DMS153 (cell line): ENCODE data around the gene THUMPD1.
"Not testable (repeated sequence)": the region's sequence is repeated elsewhere in the genome, so short reads cannot be mapped to it uniquely, and the experiment has no call there.

Experiments
- DNase-seq: peaks from one replicate; lab custom pipeline; 2025; lab: John Stamatoyannopoulos, UW

THUMPD1 gene

DNA sequence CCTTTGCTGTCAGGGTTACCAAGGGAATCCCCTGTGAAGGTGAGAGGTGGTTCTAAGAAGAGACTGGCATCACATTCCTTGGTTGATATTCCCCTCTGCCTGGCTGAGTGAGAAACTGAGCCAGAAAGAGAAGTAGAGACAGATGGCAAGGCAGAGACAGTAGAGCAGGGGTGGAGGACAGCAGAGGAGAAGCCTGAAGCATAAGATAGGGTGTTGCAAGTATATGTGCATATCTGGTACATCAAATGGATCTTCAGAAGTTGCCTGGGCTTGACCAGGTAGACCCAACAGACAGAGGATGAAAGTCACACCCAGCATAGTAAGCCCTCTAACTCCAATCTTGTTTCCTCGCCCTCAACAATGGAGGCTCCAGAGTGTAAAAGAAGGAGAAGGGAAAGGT, 7.9 kb upstream of the THUMPD1 start:
- no peak for DNase-seq

DNA sequence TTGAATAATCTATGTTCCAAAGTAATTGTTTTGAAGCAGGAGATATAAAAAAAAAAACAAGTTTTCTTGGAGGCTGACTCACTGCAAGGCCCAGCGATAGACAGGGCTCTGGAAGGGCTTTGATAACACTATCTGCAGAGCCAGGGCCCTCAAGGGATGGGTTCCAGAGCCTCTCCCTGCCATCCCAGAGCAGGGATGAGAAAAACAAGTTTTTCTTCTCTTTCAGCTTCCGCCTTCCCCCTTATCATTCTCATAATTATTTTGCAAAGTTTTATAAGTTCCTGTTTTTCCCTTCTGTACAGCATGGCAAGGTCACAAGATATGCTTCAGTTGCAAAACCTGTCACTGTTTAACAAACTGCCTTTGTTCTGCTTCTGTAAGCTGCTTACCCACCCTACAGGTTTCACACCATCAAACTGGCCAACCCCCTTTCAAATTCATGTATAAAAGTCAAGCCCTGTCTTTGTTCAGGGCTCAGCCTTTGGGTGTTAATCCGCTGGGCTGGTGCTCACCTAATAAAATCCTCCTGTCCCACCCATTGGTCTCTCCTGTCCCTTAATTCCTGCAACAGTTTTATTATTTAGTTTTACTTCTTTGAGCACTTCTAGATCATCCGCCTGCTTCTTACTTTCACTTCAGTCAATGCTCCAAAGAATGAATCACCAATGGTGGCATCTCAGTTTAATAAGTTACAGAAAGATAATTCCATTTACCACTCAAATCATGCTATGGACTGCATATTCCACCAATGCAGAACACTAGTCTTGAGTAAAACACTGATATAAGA, 5.6 kb upstream of the THUMPD1 start:
- DNase-seq = no peak

DNA sequence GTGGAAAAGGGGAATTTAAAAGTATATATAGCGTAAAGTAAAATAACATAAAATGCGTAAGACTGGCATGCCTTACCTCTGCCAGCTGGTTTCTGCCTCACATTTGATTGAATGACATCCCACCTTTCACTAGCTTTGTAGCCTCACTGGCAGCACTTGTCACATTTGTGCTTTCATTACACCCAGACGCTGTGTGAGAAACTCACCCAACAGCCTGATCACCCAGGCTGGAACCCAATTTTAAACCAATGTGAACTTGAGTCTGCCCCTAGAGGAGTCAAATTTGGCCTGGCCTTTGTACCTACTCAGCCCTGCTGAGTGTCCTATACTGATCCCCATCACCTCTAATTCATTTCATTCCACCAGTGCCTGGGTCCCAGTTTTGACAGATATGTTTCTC, 4.8 kb upstream of the THUMPD1 start:
- DNase-seq = no peak

DNA sequence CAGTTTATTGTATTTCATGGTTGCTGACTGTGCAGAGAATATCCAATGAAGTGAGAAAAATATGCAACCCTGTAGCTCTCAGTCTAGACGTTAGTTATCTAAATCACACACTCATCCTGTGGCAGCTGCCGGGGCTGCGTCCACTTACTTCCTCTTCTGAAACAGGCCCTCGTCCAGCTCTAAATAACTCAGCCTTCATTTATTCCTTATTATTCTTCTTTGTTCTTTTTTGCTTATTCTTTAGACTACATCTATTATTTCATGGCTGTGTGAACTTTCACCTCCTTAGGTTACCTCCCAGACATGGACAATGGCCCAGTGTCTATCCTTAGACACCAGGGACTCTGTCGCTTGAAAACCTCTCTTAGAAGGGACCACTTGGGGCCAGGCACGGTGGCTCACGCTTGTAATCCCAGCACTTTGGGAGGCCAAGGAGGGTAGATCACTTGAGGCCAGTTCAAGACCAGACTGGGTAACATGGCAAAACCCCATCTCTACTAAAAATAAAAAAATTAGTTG, 3.4 kb upstream of the THUMPD1 start:
- DNase-seq = no peak

DNA sequence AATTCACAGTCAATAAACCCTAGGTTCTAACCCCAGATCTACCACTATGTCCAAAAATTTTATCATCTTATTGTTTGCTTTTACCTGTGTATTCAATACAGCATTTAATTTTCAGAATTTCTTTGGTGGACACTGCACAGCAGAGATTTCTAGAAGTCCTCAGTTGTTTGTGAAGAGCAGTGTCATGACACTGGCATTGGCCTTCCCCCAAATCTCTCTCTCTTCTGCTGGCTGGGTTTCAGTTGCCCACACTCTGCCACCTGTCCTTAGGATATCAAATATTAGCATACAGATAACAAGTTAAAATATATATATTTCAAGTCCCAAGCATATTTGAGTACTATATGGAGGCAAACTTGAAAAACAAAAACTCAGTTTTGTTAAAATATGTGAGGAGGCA, 2.0 kb upstream of the THUMPD1 start:
- no peak for DNase-seq

DNA sequence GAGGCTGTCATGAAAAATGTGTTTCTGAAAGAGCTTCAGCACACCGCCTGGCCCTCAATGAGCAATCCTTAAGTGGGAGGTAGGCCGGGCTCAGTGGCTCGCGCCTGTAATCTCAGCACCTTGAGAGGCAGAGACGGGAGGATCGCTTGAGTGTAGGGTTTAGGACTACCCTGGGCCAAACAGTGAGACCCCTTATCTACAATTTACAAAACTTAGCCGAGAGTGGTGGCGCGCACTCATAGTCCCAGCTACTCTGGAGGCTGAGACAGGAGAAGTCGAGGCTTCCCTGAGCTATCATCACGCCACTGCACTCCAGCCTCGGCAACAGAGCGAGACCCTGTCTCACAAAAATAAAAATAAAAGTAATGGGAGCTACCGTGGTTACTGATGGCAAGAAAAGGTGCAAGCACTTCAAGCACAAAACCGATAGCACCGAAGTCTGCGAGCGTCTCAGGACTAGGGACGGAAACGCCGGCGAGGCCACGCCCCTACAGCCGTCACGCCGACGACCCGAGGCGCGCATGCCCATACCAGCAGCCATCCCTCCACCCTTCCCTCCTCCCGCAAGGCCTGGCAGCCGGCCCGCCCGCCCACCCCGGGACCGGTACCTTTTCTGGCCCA, 607 bp downstream of the THUMPD1 start:
- peak; percentile 28 for DNase-seq

DNA sequence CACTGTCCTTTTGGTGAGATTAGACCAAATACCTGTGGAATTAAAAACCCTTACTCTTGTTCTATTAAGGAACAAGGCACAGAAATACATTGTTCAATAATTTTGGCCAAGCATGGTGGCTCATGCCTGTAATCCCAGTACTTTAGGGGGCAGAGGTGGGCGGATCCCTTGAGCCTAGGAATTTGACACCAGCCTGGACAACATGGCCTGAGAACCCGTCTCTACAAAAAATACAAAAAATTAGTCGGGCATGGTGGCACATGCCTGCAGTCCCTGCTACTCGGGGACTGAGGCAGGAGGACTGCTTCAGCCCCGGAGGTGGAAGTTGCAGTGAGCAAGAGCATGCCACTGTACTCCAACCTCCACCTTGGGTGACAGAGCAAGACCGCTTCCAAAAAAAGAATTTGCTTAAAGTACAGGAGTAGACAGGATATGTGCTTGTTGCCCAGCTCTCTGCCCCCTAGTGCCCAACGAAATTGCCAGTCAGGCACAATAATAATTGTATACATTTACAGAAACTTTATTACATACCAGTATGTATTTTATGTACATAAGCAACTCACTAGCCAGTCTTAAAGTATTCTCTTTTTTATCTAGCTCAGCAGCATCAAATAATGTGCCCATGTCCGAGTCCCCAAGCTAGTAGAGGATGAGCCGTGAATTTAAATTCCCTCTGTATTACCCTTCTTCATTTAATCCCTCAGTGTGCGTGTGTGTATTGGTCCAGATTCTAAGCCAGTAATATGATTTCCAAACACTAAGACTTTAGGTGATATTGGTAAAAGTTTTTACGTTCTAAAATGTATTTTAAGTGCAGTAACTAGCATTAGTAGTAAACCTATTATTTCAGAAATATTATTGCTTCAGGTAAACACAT, 1.4 kb downstream of the THUMPD1 start:
- DNase-seq = no peak

DNA sequence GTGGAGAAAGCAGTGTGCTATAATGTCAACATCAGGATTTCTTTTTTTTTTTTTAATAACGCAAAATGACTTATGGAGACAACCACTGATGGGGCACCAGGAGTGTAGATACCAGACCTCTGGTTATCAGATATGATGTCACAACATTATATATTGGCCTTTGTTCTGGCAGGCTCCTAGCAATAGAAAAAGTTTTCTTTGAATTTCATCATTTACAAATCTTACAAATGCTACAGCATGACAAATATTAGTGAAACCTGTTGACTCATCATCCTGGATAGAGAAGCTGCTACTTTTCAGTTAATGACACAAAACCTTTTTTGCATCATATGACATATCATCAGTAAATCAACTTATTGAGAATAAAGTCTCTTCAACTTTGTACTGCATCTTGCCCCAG, 6.1 kb downstream of the THUMPD1 start:
- DNase-seq = no peak

DNA sequence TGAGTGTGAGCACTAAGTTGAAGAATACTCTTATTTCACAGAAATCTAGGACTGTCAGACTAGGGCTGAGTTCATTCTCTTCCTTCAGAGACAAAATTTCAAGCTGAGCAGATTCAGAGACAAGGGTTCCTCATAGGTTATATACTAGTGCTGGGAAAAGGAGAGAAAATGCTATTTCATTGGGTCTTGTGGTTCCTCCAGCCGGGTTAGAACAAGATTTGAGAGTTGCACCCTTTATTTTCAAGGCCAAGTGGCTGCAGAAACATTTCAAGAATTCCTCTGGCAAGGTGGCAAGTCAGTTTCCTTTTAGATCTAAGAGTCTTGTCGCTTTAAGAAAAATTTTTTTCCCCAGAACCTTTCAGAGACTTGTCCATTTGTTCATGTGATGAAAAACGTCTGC, 6.8 kb downstream of the THUMPD1 start:
- no peak for DNase-seq

DNA sequence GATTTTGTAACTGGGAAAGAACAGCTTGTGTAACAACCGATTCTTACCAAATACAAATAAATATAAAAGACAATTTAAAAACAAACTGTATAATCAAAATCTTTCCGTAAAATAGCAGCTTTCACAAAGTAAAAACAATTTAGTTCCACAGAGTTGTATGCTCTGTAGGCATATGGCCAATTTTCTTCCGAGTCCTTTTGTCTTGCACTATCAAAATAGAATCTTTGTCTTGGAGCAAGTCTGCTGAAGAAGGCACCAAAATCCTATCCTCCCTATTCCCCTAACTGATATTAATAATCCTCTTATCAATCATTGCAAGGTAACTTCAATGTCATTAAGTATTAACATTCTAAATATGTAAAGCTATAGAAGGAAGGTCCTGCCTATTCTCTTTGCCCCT, 7.6 kb downstream of the THUMPD1 start:
- no peak for DNase-seq

DNA sequence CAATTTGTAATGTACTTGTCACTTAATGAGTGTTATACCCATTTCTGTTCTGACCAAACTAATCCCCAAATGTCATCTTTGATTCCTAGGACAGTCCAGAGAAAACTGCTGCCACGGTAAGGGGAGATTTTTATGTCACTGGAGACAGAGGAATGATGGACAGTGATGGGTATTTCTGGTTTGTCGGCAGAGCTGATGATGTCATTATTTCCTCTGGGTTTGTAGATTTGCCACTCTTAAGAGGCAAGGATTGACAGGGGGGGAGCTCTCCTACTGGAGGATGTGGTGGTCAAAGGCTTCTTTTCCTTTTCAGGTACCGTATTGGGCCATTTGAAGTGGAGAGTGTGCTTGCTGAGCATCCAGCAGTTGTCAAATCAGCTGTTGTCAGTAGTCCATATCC, 12.5 kb downstream of the THUMPD1 start:
- no peak for DNase-seq

DNA sequence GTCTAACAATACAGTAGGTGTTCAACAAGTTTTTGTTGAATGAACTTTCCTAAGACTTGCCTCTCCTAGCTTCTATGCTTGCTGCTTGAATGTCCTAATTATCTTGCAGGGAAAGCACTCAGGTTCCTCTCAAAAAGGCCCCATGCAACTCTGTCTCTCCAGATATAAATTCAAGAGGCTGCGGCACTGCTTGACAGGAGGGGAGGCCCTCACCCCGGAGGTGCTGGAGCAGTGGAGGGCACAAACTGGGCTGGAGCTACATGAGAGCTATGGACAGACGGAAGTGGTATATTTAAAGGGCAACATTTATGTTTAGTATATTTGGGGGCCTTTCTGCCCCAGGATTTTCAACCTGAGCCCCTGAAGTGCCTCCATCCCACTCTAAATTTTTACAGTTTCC, 14.4 kb downstream of the THUMPD1 start:
- no peak for DNase-seq

DNA sequence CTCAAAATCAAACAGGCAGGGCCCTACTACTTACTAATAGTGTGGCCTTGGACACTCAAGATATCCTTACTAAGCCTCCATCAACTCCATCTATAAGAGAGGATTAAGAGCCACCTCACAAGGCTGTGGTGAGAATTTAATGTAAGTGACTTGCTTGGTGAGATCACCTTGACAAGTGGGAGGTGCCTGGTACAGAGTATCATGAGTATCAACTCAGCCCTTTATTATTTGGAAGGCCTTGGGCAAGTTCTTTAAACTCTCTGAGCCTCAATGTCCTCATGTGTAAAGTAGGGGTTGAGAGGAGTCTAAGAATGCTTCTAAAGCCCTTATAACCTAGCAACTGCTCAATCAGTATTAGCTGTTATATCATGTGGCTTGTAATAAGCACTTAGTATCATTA, 15.0 kb downstream of the THUMPD1 start:
- DNase-seq = no peak

DNA sequence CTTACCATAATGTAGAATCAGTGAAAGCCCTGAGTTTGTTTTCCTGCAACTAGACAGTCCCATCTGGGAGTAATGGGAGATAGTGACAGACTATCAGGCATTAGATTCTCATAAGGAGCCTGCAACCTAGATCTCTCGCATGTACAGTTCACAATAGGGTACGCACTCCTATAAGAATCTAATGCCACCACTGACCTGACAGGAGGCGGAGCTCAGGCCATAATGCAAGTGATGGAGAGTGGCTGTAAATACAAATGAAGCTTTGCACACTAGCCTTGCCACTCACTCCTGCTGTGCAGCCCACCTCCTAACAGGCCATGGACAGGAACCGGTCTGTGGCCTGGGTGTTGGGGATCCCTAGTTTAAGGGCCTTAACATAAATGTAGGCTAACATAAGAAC, 21.4 kb downstream of the THUMPD1 start:
- DNase-seq = no peak

DNA sequence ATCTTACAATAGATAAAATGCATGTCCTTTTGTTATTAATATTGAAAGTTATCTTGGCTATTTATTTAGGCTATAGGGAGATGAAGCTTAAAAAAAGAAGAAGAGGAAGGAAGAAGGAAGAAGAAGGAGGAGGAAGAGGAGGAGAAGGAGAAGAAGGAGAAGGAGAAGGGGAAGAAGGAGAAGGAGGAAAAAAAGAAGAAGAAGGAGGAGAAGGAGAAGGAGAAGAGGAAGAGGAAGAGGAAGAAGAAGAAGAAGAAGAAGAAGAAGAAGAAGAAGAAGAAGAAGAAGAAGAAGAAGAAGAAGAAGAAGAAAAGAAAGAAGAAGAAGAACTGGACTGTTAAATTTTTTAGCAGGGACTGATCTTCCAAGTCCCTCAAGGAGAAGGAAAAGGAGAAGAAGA, 23.9 kb downstream of the THUMPD1 start:
- DNase-seq = not testable (repeated sequence)

DNA sequence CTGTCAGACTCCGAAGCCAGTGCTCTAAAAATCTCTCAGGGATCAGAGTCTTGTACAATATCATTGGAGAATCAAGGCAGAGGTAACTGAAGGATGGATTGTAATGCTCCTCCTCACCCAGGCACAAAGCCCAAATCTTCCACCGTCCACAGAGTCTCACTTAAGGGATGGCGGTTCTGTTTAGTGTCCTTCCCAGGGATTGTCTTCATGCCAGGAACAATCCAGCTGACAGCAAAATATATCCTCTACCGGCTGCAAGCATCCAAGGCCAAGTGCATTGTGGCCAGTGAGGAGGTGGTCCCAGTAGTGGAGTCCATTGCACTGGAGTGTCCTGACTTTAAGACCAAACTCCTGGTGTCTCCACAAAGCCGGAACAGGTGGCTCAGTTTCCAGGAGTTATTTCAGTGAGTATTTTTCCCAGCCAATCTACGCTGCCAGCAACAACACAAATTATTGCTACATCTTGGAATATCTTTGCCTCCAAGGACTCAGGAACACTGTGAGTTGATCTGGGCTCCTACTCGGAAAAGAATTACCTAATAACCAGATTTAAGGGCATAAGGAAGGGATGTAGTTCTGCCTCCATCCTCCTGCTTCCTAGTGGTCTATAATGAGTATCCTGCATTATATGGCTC, 30.2 kb downstream of the THUMPD1 start:
- DNase-seq = no peak

DNA sequence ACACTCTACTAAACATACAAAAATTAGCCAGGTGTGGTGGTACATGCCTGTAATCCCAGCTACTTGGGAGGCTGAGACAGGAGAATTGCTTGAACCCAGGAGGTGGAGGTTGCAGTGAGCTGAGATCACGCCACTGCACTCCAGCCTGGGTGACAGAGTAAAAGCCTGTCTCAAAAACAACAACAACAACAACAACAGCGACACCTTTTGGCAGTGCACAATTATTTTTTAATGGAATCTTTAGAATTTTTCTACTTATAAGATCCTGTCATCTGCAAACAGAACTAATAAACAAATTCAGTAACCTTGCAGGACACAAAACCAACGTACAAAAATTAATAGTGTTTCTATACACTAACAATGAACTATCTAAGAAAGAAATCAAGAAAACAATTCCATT, 33.5 kb downstream of the THUMPD1 start:
- not testable (repeated sequence) for DNase-seq

DNA sequence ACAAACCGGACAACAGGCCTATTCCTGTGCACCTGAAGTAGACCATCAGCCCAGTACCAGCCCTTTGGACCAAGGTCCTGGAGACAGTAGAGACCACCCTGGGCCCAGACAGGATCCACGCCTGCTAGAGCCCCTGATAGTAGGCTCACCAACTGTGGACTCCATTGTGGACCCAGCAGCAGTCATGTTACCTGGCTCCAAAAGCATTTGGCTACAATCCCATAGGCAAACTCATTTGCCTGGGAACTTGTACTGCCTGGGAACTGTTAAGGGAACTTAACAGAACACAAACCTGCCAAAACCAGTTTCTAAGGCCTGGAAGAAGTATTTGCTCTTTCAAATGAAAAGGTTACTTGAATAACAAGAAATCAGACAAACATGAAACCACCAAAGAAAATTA, 34.2 kb downstream of the THUMPD1 start:
- no peak for DNase-seq

DNA sequence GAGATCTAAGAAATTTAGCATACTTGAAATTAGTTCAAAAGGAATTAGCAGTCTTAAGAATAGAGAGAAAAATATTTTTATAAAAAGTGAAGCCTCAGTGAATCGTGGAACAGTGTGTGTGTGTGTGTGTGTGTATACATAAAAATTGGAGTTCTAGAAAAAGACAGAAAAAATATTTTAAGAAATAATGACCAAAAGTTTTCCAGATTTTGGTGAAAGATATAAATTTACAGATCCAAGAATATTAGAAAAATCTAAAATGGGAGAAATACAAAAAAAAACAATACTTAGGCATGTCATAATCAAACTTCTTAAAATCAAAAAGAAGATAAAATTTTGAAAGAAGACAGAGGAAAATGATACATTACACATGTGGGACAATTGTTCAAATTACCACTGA, 35.6 kb downstream of the THUMPD1 start:
- DNase-seq = not testable (repeated sequence)

DNA sequence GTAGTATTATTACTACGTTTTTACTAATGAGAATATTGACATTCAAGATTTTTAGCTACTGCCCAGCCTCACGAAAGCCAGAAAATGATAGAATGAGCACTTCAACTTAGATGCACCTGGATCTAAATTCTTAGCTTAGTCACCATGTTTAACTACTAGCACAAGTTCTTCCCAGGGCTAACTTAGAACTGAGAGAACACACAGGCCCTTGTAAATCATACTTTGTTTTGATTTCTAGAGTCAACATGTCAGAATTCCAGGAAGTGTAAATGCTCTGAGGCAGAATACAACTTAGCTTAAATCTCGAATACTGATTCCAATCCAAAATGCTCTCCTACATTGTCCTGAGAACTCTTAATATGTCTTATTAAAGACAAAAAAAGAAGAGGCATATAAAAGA, 37.3 kb downstream of the THUMPD1 start:
- DNase-seq = no peak

DNA sequence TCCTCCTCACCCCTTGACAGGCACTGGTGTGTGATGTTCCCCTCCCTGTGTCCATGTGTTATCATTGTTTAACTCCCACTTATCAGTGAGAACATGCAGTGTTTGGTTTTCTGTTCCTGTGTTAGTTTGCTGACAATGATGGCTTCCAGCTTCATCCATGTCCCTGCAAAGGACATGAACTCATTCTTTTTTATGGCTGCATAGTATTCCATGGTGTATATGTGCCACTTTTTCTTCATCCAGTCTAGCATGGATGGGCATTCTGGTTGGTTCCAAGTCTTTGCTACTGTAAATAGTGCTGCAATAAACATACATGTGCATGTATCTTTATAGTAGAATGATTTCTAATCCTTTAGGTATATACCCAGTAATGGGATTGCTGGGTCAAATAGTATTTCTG, 39.9 kb downstream of the THUMPD1 start:
- not testable (repeated sequence) for DNase-seq

DNA sequence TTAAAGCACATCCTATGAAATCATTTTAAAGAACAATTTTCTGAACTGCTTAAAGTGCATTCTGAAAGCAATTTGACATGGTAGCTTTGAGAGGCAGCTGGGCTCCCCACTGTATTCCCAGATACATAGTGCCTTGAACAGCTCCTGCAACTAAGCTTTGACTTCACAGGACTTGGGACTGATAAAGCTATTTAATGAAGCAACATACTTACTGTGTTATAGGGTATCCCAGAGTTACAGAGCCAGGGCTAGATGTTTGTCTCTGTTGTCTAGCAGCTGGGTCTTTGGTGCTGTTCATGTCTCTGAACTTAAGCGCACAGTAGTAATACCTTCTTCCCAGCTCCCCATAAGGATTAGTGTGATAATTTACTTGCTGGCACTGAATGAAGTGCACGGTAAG, 45.0 kb downstream of the THUMPD1 start:
- DNase-seq = no peak
